H1 (cell line): ENCODE measurements around the gene RASSF5.

Experiments used
- ATF3 ChIP-seq: IDR thresholded peaks from 2 replicates; pipeline ENCODE4 v1.6.1; 2011; ENCODE audit warnings: low read depth, mild to moderate bottlenecking, low read length; ENCODE audit not compliant: insufficient read depth
- CTBP2 ChIP-seq: IDR thresholded peaks from 2 replicates; pipeline ENCODE4 v1.7.0; 2011; ENCODE audit warnings: borderline replicate concordance, mild to moderate bottlenecking, moderate library complexity, mixed read lengths, low read length; ENCODE audit not compliant: insufficient read depth, insufficient read length
- CTCF ChIP-seq, 3 experiments: IDR thresholded peaks; 1 replicate in 2 of 3; 2 replicates in 1 of 3; pipeline versions ENCODE4 v1.5.1 to v1.6.1; 2011; ENCODE audit warnings: low read length in 3 of 3, mild to moderate bottlenecking in 3 of 3, inconsistent platforms in 2 of 3, low read depth in 1 of 3, moderate library complexity in 1 of 3; ENCODE audit not compliant: insufficient read depth in 1 of 3; ENCODE audit errors: control extremely low read depth in 1 of 3
- EZH2 ChIP-seq: fragments of 200-600 bp; sonication (generic); IDR thresholded peaks from 2 replicates; pipeline ENCODE4 v1.7.1; 2012; ENCODE audit warnings: low read depth, mild to moderate bottlenecking, moderate library complexity, low read length, inconsistent platforms; ENCODE audit not compliant: severe bottlenecking
- GTF2F1 ChIP-seq: IDR thresholded peaks from 2 replicates; pipeline ENCODE4 v1.6.1; 2012; ENCODE audit warnings: low read depth, low read length, improper control_type of control experiment, borderline replicate concordance
- POLR2AphosphoS5 ChIP-seq: IDR thresholded peaks from 2 replicates; pipeline ENCODE4 v1.6.1; 2011; ENCODE audit warnings: low read depth, low read length
- TAF1 ChIP-seq: IDR thresholded peaks from 2 replicates; pipeline ENCODE4 v1.6.1; 2011; ENCODE audit warnings: mild to moderate bottlenecking, low read depth, low read length
- TCF12 ChIP-seq: IDR thresholded peaks from 2 replicates; pipeline ENCODE4 v1.6.1; 2011; ENCODE audit warnings: low read depth, mild to moderate bottlenecking, low read length

- TF ChIP-seq CTCF (IDR thresholded peaks at IDR 0.05; ENCODE audit: control extremely low read depth in 1 of 3, insufficient read depth in 1 of 3, low read depth in 1 of 3, low read length in 3 of 3): no peak
- no peak for TF ChIP-seq CTBP2
- TF ChIP-seq POLR2AphosphoS5: no peak
- no peak for TF ChIP-seq TAF1
- no peak for TF ChIP-seq TCF12
- no peak for TF ChIP-seq ATF3
- no peak for TF ChIP-seq GTF2F1
- no peak for TF ChIP-seq EZH2
Observed at GRCh38 chr1:206516728-206516990, 9.3 kb downstream of the RASSF5 start.
